Neural progenitor cell (in vitro differentiated cells): Measurements from ENCODE around the gene C9orf50. TPM values are rescaled to one million over a fixed set of nuclear protein-coding genes. Genes with fewer than 3 reads are reported as not detected.

Source experiments
- DNase-seq: peaks from one replicate; pipeline ENCODE4 v3.0.0-alpha.2; 2016; ENCODE audit warnings: low spot score
- H2AFZ ChIP-seq: fragments of 200-600 bp; sonication (generic); replicated peaks from 2 replicates; pipeline ENCODE4 v1.6.1; 2016; ENCODE audit warnings: antibody characterized with exemption
- H3F3A ChIP-seq: fragments of 200-600 bp; sonication (generic); 2 replicates; pipeline ENCODE4 v1.6.1; 2016; ENCODE audit warnings: antibody characterized with exemption, low read depth
- H3K27ac ChIP-seq: fragments of 200-600 bp; sonication (generic); 2 replicates; pipeline ENCODE4 v1.5.1; 2016; ENCODE audit warnings: mild to moderate bottlenecking
- H3K27me3 ChIP-seq: fragments of 200-600 bp; sonication (generic); 2 replicates; pipeline ENCODE4 v1.6.1; 2016; ENCODE audit warnings: mild to moderate bottlenecking, moderate library complexity
- H3K36me3 ChIP-seq: fragments of 200-600 bp; sonication (generic); 2 replicates; pipeline ENCODE4 v1.5.1; 2016
- H3K4me1 ChIP-seq: fragments of 200-600 bp; sonication (generic); 2 replicates; pipeline ENCODE4 v1.6.1; 2016; ENCODE audit warnings: mixed run types
- H3K4me2 ChIP-seq: fragments of 200-600 bp; sonication (generic); 2 replicates; pipeline ENCODE4 v1.6.1; 2016
- H3K4me3 ChIP-seq: fragments of 200-600 bp; sonication (generic); 2 replicates; pipeline ENCODE4 v1.5.1; 2016
- H3K79me2 ChIP-seq: fragments of 200-600 bp; sonication (generic); 2 replicates; pipeline ENCODE4 v1.6.1; 2016; ENCODE audit warnings: low read depth
- H3K9ac ChIP-seq: fragments of 200-600 bp; sonication (generic); 2 replicates; pipeline ENCODE4 v1.6.1; 2016
- H3K9me3 ChIP-seq: fragments of 200-600 bp; sonication (generic); 2 replicates; pipeline ENCODE4 v1.5.1; 2016; ENCODE audit warnings: low read depth
- H4K20me1 ChIP-seq: fragments of 200-600 bp; sonication (generic); 2 replicates; pipeline ENCODE4 v1.6.1; 2016; ENCODE audit warnings: low read depth
- H3K27ac Mint-ChIP-seq: 3 replicates; pipeline ENCODE4 v1.8.0; 2021; ENCODE audit warnings: mixed read lengths
- H3K27me3 Mint-ChIP-seq: 2 replicates; pipeline ENCODE4 v1.8.0; 2022; ENCODE audit warnings: low read depth, mild to moderate bottlenecking, inconsistent platforms, moderate library complexity, mixed read lengths; ENCODE audit not compliant: insufficient read depth
- H3K36me3 Mint-ChIP-seq: 3 replicates; pipeline ENCODE4 v1.8.0; 2021; ENCODE audit warnings: mixed read lengths
- H3K4me1 Mint-ChIP-seq: 3 replicates; pipeline ENCODE4 v1.8.0; 2021; ENCODE audit warnings: mixed read lengths
- H3K4me3 Mint-ChIP-seq: 3 replicates; pipeline ENCODE4 v1.8.0; 2021; ENCODE audit warnings: mild to moderate bottlenecking, moderate library complexity, mixed read lengths
- H3K9me3 Mint-ChIP-seq: 3 replicates; pipeline ENCODE4 v1.8.0; 2020; ENCODE audit warnings: mixed read lengths
- CTCF ChIP-seq: fragments of 200-600 bp; sonication (generic); IDR thresholded peaks from 2 replicates; pipeline ENCODE4 v1.5.1; 2017; ENCODE audit warnings: antibody characterized with exemption, mild to moderate bottlenecking
- EZH2 ChIP-seq: fragments of 200-600 bp; sonication (generic); IDR thresholded peaks from 2 replicates; pipeline ENCODE4 v1.6.1; 2017; ENCODE audit warnings: antibody characterized with exemption, mild to moderate bottlenecking, moderate library complexity
- EZH2phosphoT487 ChIP-seq: fragments of 200-600 bp; sonication (generic); IDR thresholded peaks from 2 replicates; pipeline ENCODE4 v1.6.1; 2017; ENCODE audit warnings: antibody characterized with exemption
- total RNA-seq: library from RNA; depleted of rRNA; stranded (reverse); fragments of >200 nt; gene quantifications from 2 replicates; pipeline ENCODE4 v1.2.3, GENCODE V29; 2015; ENCODE audit warnings: low replicate concordance

The C9orf50 gene
- total RNA-seq, 1 donor from 2014 or later: not detected

GRCh38 chr9:129604056-129604765 lies 16.7 kb downstream of the C9orf50 start:
- Histone ChIP-seq H3K27ac (no peak overlapping the region), H3K4me1 (peaks cover 21% of the 10 kb centered on the region), H3F3A (peaks cover 28% of the 10 kb centered on the region), H2AFZ (no peak overlapping the region), H3K27me3 (no peaks in the 10 kb centered on the region), H3K79me2 (no peaks in the 10 kb centered on the region), H3K4me3 (no peak overlapping the region), H3K9me3 (no peaks in the 10 kb centered on the region), H3K4me2 (no peak overlapping the region), H4K20me1 (no peaks in the 10 kb centered on the region), H3K36me3 (no peaks in the 10 kb centered on the region), H3K9ac (no peak overlapping the region)
- Mint-ChIP-seq H3K9me3 (no peaks in the 10 kb centered on the region), H3K4me3 (peak overlapping the region; percentile 38), H3K27me3 (peaks cover 3% of the 10 kb centered on the region), H3K4me1 (peaks cover 67% of the 10 kb centered on the region), H3K36me3 (no peaks in the 10 kb centered on the region), H3K27ac (peak overlapping the region; percentile 81)
- TF ChIP-seq EZH2 (no peak), CTCF (no peak), EZH2phosphoT487 (no peak)
- DNase-seq: no peak

DNA sequence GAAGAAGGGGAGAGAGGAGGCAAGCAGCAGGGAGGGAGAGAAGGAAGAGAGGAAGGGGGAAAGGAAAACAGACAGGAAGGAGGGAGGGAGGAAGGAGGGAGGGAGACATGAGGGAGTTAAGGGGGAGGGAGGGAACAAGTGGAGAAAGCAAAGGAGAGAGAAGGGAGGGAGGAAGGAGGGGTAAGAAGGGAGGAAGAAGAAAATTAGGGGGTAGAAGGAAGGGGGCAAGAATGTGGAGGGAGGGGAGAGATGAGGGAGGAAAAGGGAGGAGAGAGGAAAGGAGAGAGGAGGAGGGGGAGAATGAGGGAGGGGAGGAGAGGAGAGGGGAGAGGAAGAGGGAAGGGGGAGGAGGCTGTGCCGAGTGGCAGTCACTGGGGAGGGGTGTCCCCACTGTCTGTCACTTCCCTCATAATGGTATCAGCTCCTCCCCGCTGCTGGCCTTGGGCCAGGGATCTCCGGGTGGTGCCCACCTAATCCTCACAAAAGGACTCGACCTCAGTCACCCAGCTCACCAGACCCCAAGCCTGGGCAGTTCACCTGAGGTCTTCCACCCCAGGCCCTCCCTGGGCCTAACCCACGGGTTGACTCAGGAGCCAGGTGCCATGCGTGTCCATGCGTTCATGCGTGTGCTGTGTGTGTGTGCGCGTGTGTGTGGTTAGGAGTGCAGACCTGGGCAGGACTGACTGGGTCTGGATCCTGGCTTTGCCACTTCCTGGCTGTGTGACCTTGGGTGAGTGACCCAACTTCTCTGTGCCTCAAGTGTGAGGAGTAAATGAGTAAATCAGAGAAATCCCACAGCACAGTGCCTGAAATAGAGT lies 18.1 kb downstream of the C9orf50 start:
- Mint-ChIP-seq H3K4me3 (peak overlapping the region; percentile 57), H3K4me1 (peaks cover 74% of the 10 kb centered on the region), H3K27ac (peak overlapping the region; percentile 93), H3K27me3 (peaks cover 5% of the 10 kb centered on the region), H3K9me3 (no peaks in the 10 kb centered on the region), H3K36me3 (no peaks in the 10 kb centered on the region)
- Histone ChIP-seq H3K9me3 (no peaks in the 10 kb centered on the region), H3K27me3 (no peaks in the 10 kb centered on the region), H3K4me1 (peaks cover 28% of the 10 kb centered on the region), H3K27ac (no peak overlapping the region), H3K4me2 (no peak overlapping the region), H3K4me3 (no peak overlapping the region), H4K20me1 (no peaks in the 10 kb centered on the region), H3K36me3 (no peaks in the 10 kb centered on the region), H3F3A (peaks cover 28% of the 10 kb centered on the region), H3K79me2 (no peaks in the 10 kb centered on the region), H3K9ac (no peak overlapping the region), H2AFZ (no peak overlapping the region)
- TF ChIP-seq EZH2phosphoT487 (no peak), EZH2 (no peak), CTCF (no peak)
- DNase-seq: no peak

GRCh38 chr9:129601082-129601674 lies 19.7 kb downstream of the C9orf50 start:
- peaks cover 63% of the 10 kb centered on the region for H3K4me1 Mint-ChIP-seq
- DNase-seq: no peak
- Histone ChIP-seq H3K9me3 (no peaks in the 10 kb centered on the region), H3K27ac (no peak overlapping the region), H4K20me1 (no peaks in the 10 kb centered on the region), H3K4me3 (no peak overlapping the region), H3K4me1 (peaks cover 34% of the 10 kb centered on the region), H2AFZ (no peak overlapping the region), H3K36me3 (no peaks in the 10 kb centered on the region), H3F3A (peaks cover 29% of the 10 kb centered on the region), H3K9ac (no peak overlapping the region), H3K4me2 (no peak overlapping the region), H3K27me3 (no peaks in the 10 kb centered on the region), H3K79me2 (no peaks in the 10 kb centered on the region)
- TF ChIP-seq EZH2: no peak
- no peak for TF ChIP-seq CTCF
- TF ChIP-seq EZH2phosphoT487: no peak
- peaks cover 3% of the 10 kb centered on the region for H3K27me3 Mint-ChIP-seq
- no peaks in the 10 kb centered on the region for H3K9me3 Mint-ChIP-seq
- peak overlapping the region; percentile 91 for H3K27ac Mint-ChIP-seq
- peak overlapping the region; percentile 67 for H3K4me3 Mint-ChIP-seq
- H3K36me3 Mint-ChIP-seq: no peaks in the 10 kb centered on the region
